ENCODE measurements around the gene PRSS57.
"Not testable (repeated sequence)": the region's sequence is repeated elsewhere in the genome, so short reads cannot be mapped to it uniquely, and the experiment has no call there.

The PRSS57 gene

DNA sequence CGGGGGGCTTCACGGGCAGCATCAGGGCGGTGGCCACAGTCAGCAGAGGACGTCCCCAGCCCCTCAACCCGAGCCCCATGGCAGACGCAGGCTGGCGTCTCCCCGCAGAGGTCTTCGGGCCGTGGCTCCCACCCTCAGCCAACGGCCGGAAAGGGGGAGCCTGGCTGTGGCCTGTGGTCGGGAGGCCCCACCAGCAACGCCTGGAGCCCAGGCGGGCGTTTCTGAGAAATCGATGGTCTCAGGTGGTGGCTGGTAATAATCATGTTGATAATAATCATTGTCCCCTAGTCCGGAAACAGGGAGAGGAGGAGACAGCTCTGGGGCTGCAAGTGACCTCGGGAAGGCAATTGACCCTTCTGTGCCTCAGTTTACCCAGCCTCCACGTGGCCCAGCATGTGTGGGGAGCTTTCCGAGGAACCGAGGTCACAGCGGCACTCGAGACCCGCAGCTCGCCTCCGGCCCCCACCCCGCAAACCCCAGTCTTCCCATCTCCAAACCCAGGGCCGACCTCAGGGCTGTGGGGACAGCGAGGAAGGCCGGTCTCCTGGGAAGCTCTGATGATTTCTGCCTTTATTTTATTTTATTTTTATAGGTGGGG lies at the start of gene PRSS57:
PRSS57 (minus strand) TSS at position 101 of the 598 bp plus-strand sequence; CDS start at position 79, 22 bp downstream.
- DNase-seq = no peak

DNA sequence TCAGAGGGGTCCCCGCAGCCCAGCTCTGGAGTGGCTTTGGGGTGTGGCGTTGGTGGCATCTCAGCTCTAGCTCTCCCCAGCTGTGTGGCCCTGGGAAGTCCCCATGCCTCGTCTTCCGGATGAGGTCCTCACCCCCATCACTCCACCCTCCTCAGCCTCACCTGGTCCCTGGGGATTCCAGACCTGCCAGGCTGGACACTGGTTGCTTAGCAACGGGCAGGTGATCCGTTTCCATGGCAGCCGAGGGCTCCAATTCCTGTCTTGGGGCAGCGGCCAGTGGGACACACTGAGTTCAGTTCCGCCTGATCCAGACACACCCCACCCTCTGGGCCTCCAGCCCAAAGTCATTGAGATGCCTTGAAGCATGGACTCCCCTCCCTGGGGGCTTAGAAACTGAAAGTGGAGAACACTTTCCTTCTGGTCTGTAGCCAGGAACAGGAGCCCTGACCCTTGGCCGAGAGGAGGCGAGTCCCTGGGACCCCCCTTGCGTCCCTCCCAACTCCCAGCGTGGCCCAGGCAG lies 48.0 kb upstream of the PRSS57 start:
- DNase-seq = no peak

DNA sequence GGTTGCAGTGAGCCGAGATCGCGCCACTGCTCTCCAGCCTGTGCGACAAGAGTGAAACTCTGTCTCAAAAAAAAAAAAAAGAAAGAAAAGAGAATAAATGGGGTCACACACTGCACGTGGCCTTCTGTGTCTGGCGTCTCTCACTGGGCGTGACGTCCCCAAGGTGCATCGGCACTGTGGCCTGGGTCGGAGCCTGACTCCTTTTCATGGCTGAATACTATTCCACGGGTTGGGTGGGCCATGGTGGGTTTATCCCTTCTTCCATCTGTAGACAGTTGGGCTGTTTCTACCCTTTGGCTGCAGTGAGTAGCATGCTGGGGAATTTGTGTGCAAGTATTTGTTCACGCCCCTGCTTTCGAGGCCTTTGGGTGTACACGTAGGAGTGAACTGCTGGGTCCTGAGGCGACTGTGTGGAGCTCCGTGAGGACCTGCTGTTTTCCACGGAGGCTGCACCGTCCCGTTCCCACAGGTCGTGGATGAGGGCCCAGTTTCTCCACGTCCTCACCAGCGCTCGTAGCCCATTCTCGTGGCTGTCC lies 47.4 kb upstream of the PRSS57 start:
- no peak for DNase-seq

DNA sequence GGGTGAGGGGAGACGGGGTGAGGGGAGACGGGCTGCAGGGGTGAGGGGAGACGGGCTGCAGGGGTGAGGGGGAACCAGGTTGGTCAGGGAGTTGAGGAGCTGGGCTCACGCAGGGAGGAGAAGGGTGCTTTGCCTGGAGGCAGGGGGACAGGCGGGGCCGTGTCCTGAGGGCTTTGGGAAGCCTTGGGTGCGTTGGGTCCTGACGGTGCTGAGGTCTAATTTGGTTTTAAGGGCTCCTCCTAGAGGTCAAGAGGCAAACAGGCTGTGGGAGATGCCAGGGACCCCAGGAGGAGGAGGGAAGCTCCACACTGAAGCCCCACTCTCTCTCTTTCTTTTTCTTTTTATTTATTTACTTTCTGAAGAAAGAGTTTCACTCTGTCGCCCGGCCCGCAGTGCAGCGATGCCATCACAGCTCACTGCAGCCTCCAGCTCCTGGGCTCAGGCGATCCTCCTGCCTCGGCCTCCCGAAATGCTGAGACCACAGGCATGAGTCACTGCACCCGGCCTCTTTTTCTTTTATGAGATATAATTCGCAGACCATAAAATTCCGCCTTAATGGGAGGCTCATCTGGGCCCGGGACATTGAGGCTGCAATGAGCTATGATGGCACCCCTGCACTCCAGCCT lies 46.4 kb upstream of the PRSS57 start:
- DNase-seq = no peak

DNA sequence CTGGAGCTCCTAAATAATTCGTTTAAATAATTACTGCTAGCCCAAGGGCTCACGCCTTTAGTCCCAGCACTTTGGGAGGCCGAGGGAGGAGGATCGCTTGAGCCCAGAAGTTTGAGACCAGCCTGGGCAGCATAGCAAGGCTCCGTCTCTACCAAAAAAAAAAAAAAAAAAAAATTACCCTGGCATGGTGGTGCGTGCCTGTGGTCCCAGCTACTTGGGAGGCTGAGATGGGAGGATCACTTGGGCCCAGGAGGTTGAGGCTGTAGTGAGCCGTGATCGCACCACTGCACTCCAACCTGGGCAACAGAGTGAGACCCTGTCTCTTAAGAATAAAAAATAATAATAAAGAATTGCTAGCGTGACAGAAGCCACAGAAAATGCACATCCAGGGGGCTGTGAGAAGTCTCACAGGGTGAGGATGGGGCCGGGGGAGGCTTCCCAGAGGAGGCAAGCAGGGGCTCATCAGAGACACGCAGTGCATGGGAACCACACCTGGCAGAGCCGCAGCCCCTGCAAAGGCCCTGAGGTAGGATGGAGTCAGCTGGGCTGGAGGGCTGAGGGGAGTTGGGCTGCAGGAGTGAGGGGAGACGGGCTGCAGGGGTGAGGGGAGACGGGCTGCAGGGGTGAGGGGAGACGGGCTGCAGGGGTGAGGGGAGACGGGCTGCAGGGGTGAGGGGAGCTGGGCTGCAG lies 45.7 kb upstream of the PRSS57 start:
- not testable (repeated sequence) for DNase-seq

DNA sequence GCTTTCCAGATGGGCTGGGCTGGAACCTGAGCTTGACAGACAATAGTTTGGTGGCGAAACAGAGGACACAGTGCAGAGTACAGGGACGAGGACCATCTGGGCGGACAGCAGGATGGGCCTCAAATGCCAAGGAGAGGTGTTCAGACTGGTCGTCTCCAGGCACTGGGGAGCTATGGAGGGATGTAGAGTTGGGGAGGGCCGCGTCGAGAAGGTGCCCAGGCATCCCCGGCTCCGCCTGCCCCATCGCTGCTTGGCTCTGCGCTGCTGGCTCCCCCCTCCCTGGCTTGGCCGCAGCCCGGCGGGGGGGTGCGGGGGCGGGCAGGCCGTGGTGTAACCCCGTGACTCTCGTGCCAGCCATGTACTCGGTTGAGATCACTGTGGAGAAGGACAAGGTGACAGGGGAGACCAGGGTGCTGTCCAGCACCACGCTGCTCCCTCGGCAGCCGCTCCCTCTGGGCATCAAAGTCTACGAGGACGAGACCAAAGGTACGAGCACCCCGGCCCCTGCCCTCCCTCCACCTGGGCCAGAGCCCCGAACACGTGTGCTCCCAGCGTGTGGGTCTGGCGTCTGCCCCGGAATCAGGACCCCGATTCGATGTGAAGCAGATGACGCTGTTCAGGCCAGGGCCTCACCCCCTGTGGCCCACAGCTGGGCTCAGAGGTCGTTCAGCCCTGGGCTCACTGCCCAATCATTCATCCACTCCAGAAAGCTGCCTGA lies 44.9 kb upstream of the PRSS57 start:
- no peak for DNase-seq

DNA sequence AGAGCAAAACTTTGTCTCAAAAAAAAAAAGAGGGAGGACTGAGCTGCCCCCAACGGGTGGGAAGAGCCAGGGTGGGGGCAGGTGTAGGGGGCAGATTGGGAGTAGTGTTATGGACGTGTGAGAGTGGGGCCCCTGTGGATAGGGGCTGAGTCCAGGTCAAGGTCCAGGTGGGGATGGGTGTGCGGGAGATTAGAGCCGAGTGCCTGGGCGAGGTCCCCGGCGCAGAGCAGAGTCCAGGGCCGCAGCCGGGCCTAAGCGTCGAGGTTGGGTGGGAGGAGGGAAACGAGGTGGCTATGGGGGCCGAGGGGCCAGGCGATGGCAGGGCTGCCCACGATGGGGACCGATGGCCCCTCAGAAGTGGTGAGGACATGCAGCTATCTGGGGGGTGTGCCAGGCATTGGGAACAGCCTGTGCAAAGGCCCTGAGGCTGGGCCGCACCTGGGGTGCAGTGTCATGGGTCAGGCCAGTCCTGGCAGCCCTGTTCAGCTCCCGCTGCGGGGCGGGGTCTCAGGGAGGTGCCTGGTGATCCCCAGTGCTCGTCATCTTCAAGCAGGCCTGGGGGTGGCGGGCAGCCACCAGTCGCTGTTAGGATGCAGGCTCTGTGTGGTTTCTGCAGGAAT lies 43.4 kb upstream of the PRSS57 start:
- DNase-seq = no peak

DNA sequence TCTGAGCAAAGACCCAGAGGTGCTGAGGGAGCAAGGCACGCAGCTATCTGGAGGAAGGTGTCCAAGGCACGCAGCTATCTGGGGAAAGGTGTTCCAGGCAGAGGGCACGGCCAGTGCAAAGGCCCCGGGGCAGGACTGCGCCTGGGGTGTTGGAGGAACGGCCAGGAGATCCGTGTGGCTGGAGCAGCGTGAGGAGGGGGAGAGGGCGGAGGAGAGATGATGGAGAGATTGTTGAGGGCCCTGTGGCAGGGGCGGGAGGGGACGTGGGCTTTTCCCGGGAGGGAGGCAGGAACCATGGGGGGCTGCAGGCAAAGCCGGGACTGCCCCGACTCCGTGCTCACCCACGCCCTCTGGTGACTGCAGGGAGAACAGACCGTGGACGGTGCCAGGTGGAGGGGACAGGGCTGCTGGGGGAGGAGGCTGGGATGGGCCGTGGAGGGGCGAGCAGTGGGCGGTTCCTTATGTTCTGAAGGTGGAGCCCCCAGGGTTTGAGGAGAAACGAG lies 42.4 kb upstream of the PRSS57 start:
- DNase-seq = peak; percentile 72

DNA sequence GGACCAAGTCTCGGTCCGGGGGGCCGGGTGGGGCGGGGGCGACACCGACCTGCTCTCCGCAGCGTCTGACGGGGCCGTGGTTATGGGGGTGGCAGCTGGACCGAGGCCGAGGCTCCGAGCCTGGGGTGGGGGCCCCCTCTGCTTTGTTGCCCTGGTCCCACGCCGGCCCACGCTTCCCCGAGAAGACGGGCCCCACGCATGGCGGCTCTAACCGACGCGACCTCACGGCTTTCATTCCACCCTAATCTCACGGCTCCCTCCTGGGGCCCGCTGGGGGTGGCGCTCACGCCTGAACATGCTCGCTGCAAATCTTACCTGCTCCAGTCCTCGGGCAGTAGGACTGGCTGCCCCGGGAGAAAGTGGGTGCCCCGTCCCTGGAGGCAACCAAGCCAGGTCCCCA lies 40.9 kb upstream of the PRSS57 start:
- no peak for DNase-seq

DNA sequence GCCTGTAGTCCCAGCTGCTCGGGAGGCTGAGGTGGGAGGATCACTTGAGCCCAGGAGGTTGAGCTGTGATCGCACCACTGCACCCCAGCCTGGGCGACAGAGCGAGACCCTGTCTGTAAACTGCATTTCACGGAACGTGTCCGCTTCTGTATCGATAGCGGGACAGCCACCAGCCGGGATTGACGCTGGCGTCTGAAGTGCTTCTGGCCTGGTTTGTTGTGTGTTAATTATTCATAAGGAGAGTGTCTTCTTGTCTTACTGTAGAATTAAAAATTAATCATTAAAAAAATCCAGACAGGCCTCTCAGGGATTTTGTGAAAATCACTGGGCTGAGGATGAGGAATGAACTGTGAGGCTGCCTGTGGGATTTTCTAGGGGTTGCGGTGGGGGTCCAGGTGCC lies 39.5 kb upstream of the PRSS57 start:
- no peak for DNase-seq

DNA sequence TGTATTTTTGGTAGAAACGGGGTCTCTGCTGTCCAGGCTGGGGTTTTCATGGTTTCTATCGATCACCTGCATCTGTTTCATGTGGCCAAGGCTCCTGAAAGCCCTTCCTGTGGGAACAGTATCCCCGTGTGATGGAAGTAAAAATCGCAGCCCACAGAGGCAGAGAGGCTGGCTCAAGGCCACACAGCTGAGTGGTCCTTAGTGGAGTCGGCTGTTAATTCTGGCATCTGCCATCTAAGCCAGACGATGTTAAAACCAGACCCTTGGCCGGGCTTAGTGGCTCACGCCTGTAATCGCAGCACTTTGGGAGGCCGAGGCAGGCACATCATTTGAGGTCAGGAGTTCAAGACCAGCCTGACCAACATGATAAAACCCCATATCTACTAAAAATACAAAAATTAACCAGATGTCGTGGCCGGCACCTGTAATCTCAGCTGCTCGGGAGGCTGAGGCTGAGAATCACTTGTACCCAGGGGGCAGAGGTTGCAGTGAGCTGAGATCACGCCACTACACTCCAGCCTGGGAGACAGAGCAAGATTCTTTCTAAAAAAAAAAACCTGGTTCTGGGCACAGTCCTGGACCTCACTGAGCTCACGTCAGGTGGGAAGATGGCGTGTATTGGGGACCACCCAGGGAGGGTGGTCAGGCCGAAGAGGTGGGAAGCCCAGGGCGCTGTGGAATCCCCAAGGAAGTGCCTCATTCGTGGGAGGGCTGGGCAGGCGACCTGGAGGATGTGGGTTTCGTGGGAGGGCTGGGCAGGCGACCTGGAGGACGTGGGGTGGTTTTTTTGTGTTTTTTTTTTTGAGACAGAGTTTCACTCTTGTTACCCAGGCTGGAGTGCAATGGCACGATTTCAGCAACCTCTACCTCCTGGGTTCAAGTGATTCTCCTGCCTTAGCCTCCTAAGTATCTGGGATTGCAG lies 37.2 kb upstream of the PRSS57 start:
- DNase-seq = no peak

DNA sequence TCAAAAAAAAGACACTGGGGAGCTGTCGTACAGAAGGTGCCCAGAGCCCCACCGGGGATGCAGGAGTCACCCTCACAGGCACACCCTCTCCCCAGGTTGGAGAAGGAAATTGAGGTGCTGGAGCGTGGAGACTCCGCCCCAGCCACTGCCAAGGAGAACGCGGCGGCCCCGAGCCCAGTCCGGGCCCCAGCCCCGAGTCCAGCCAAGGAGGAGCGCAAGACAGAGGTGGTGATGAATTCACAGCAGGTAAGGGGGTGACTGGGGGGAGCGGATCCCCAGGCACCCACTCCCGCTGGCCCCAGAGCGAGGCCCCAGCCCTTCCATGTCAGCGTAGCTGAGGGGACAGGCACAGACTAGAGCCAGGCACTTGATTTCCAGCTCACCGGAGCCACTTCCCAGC lies 35.7 kb upstream of the PRSS57 start:
- DNase-seq = no peak

DNA sequence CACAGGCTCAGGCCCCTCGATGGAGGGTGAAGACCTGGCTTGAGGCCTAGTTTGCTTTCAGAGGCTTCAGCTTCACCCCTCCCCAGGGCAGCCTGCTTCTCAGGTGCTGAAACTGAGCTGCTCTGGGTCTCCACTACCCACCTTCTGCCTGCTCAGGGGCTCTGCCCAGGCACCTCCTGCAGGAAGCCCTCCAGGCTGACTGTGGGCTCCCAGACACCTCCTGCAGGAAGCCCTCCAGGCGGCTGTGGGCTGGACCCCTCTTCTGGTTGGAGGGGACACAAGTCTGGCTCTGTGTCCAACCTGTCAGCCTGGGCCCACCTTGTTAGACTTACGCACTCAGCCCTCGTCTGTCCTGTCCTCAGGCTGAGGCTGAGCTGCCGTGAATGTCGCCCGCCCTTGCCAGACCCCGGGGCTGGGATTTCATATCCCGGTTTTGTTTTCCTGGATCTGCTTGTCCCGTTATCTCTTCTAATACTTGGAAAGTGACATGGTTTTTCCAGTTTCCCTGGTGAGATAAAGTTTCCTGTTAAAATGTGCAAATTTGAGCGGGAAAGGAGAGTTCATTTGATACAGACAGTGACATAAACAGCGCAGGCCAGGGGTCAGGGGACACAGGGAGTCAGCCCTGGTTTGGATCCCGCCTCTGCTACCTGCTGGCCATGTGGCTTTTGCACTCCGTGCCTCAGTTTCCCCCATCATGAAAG lies 34.9 kb upstream of the PRSS57 start:
- no peak for DNase-seq

DNA sequence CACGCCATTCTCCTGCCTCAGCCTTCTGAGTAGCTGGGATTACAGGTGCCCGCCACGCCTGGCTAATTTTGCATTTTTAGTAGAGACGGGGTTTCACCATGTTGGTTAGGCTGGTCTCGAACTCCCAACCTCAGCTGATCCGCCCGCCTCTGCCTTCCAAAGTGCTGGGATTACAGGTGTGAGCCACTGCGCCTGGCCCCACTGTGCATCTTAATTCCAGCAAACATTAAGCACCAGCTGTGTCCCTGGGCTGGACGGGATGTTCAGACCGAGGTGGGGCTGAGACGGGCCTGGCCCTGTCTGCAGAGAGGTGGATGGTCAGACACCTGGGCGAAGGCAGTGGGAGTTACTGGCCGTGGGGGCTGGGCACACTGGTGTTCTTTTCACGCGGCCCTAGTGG lies 34.3 kb upstream of the PRSS57 start:
- not testable (repeated sequence) for DNase-seq

DNA sequence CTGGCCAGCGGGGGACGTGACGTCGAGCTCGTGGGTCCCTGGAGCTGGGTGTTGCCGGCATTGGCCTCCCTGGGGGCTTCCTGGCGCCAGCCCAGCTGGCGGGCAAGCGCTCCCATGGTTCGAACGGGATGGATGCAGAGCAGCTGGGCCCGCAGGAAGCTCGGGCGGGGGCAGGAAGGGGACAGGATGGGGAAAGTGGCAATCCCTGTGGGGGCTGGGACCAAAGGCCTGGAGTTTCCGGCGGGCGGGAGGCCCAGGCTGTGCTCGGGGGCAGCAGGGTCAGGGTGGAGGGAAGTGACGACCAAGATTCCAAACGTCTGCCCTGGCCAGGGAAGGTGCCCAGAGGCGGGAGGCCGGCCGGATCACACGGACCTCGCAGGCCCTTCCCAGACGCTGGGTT lies 32.8 kb upstream of the PRSS57 start:
- no peak for DNase-seq

DNA sequence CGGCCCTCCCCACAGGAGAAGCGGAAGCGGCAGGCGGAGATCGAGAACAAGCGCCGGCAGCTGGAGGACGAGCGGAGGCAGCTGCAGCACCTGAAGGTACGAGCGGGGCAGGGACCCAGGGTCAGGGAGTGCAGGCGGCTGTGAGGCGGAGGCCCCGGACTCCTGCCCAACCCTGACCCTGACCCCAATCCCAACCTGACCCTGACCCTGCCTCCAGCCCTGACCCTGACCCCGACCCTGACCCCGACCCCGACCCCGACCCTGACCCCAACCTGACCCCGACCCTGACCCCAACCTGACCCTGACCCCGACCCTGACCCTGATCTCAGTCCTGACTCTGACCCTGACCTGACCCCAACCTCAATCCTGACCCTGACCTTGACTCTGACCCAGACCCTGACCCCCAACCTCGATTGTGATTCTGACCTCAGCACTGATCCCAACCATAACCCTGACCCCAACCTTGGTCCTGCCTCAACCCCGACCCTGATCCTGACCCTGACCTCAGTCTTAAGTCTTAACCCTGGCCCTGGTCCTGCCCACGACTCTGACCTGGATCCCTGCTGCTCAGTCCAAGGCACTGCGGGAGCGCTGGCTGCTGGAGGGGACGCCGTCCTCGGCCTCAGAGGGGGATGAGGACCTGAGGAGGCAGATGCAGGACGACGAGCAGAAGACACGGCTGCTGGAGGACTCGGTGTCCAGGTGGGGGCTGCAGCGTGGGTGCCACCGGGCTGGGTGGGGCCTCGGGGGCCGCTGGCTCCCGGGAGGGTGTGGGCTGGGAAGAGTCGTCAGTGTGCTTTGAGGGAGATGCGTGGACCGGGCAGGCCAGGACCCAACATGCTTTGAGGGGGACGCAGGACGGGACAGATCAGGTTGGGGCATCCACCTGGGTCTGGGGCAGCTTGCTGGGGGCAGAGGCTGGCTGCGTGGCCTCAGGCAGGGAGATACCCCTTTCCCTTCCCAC lies 32.0 kb upstream of the PRSS57 start:
- no peak for DNase-seq

DNA sequence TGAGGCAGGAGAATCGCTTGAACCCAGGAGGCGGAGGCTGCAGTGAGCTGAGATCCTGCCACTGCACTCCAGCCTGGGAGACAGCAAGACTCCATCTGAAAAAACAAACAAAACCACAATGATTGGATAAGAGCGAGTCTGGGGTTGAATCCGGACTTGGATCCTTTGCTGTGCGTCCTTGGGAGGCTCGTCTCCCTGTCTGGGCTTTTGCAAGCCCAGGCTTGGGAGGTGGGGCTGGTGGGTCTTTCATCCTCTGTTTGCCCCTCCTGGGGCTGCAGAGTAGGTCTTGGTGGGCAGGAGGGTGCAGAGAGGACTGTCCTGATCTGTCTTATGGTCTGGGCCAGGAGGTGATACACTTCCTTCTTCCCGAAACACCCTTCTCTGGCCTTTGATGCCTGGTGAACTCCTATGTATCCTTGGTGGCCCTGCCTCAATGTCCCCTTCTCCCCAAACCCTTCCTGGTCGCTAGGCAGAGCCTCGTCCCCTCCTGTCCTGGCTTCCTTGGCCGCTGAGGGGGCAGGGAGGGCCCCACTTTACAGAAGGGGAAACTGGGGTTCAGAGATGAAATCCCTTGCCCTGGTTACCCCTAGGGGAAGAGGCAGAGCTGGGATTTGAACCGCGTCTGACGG lies 30.3 kb upstream of the PRSS57 start:
- no peak for DNase-seq

DNA sequence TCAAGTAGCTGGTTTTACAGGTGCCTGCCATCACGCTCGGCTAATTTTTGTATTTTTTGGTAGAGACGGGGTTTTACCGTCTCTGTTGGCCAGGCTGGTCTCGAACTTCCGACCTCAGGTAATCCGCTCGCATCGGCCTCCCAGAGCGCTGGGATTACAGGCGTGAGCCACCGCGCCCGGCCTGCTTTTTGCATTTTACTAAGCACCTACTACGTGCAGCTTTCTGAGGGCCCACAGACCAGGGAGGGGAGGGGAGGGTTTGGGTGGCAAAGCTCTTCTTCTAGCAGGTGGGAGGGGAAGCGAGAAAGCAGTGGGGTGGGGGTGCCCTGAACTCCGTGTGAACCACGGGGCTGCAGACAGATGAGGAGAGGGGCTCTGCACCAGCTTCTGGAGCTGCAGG lies 28.5 kb upstream of the PRSS57 start:
- DNase-seq = no peak

DNA sequence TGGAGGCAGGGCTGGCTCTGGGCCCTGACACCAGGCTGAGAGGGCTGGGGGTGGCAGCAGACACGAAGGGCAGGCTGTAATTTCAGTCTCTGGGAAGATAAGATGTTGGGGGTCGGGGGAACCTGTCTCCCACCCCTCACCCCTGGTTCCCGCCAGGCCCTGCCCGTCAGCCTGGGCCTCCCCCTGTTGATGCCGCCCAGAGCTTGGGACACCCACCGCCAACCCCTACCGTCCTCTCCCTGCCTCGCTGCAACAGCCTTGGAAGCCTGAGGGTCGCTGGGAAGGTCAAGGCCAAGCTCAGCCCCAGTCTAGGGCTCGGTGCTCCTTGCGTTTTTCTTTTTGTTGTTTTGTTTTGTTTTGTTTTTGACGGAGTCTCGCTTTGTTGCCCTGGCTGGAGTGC lies 28.0 kb upstream of the PRSS57 start:
- DNase-seq = no peak
